ENCODE results near the gene ZFP1.
"Not testable (repeated sequence)": the region's sequence is repeated elsewhere in the genome, so short reads cannot be mapped to it uniquely, and the experiment has no call there.

Gene ZFP1

DNA sequence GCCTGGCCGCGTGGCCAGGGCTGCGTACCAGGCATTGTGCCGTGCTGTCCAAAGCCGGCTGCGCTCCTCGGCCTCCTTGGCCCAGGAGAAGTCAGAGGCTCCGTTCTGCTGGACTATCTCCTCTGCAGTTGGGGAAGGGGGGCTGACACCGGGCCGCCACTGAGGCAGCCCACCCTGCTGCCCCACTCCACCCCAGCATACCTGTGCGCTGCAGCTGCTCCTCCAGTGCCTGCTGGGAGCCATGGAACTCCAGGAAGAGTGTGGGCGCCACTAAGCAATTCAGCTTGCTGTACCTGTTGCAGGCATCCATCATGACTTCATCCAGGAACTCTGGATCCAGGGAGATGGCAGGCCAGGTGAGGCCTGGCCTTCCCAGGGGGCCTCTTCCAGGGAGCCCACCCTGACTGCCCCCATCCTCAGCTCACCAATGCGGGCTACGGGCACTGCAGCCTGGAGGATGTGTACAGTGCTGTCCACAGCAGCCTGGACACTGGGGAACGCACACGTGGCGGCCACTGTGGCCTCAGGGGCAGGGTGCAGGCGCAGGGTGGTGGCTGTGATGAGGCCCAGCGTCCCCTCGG lies 34.7 kb upstream of the ZFP1 start:
- DNase-seq: no peak

- DNase-seq: no peak
Observed at GRCh38 chr16:75114179-75114945, 34.0 kb upstream of the ZFP1 start.

DNA sequence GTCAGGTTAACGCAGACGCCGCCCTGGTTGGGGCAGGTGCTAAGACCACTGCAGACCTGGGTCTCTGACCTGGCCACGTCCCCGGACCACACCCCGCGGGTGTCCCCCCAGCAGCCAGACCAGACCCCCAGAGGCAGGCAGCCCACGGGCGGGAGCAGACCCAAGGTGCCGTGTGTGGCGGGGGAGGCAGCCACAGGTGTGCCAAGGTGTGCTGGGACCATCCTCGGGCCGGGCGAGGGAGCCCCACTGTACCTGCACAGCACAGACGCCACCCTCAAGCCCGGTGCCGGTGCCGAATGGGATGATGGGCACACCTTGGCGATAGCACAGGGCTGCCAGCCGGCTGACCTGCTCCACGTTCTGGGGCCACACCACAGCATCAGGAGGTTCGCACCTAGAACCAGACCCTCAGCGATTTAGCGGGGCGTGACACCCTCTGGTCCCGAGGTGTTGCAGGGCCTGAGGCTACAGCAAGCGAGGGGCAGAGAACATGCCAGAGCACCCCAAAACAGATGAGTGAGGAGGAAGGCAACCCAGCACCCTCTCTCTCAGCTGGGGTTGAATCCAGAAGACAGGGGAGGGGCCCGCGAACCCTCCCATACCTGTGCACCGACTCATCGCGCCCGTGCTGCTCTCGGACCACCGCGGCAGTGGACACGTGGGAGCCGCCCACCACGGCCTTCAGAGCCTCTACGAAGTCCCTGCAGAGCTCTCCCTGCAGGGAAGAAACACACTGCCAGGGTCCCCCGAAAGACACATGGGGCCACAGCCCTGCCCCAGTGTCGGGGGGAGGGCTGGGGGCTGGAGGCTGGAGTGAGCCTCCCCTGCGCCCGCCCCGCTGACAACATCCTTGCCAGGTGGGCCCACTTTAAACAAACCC lies 33.1 kb upstream of the ZFP1 start:
- DNase-seq: no peak

- peak; percentile 95 for DNase-seq
Observed at GRCh38 chr16:75116081-75116910, 32.0 kb upstream of the ZFP1 start, which contains the start of gene LDHD. TSS of gene LDHD (minus strand) at chr16:75116780. CDS start at chr16:75116720, 60 bp downstream.

- DNase-seq: no peak
Observed at GRCh38 chr16:75116911-75117245, 31.4 kb upstream of the ZFP1 start.

DNA sequence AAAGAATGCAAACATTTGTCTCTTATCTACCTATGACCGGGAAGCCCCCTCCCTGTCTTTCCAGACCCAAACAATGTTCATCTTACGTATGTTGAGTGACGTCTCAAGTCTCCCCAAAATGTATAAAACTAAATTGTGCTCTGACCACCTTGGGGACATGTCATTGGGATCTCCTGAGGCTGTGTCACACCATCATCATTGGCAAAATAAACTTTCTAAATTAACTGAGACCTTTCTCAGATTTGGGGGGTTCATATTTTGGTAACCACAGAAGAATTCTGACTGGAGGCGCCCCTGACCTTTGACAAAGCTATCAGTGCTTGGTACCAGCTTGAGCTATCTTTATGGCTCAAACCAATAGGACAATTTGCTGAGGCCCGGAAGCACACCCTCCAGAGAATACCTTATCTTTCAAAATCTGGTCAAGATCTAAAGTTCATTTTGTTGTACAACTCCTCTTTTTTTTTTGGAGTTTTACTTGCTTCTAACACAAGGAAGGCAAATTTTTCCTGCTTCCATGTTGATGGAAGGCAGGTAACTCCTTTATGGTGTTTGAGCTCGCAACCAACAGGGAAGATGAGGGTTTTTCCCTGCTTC lies 29.3 kb upstream of the ZFP1 start:
- DNase-seq: no peak

DNA sequence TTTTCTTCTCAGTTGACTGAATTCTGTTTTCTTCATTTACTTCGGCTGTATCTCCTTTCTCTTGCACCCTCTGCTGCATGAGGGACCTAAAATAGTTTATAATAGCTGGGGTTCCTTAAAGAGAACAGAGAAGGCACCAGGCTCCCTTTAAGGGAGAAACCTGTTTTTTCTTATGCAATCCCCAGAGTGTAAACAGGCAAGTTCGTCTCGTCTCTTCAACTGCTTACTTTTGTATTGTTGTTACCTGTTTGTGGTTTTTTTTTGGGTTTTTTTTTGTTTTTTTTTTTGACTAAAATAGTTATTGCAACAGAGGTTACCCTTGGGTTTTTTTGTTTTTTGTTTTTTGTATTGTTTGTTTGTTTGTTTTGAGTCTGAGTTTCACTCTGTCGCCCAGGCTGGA lies 28.1 kb upstream of the ZFP1 start:
- DNase-seq: no peak

DNA sequence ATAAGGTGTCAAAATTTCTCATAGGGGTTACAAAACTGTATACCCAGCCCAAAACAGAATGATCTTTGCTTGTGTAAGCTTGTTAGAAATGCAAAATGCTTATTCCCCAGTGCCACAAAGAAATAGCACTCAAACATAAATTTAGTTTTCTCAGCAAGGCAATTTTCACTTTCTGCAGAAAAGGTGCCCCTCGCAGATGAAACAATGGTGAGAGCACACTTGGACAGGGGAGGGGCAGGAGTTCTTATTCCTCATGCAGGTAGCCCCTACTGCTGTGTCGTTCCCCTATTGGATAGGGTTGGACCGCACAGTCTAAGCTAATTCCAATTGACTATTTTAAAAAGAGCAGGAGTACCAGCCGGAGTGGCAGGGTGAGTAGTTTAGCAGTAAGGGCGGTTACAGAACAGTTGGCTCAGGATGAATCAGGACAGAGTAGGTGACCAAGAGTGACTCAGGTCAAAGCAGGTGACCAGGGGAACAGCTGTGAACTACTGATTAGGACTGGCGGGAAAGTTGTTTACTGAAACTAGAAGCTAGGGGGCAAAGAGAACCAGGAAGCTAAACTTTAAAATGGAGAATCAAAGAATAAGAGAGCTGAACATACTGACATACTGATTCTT lies 26.3 kb upstream of the ZFP1 start:
- no peak for DNase-seq

GRCh38 chr16:75122609-75123008 lies 25.7 kb upstream of the ZFP1 start:
- no peak for DNase-seq

DNA sequence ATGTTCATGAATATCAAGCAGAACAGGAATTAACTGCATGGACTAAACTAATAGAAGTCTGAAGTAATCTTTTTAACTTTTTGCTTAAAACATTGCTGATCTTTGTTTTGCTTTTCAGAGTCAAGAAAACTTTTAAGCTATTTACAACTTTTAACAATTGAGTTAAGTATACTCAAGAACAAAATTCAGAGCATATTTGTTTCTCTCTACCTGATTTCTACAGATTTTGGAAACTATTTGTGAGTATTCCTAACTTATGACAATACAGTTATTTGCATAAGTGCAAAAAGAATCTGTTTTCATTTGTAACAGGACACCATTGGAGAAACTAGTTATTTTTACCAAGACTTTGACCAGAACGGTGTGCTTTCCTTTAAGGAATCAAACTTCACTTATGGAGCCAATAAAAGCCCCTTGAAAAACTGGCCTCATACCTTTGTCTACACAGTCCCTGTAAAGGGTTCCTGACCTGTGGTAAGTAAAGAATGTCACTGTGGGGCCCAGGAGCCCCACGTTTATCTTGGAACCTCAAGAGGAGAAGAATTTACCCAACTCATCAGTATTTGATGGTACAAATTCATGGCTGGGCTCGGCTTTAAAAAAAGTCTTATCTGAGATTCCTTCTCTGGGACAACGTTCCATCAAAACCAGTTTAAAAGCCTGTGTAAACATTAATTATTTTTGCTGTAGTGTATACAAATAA lies 20.5 kb upstream of the ZFP1 start:
- DNase-seq: no peak

DNA sequence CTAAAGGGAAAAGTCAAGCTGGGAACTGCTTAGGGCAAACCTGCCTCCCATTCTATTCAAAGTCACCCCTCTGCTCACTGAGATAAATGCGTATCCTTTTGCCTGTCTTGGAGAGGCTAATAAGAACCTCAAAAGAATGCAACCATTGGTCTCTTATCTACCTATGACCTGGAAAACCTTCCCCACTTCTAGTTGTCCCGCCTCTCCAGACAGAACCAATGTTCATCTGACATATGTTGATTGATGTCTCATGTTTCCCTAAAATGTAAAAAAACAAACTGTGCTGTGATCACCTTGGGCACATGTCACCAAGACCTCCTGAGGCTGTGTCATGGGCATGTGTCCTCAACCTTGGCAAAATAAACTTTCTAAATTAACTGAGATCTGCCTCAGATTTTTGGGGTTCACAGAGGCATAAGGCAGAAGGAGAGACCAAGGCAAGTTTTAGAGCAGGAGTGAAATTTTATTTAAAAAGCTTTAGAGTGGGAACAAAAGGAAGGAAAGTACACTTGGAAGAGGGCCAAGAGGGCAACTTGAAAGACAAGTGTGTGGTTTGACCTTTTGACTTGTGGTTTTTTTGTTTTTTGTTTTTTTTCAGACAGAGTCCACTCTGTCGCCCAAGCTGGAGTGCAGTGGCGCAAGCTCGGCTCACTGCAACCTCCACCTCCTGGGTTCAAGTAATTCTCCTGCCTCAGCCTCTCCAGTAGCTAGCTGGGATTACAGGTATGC lies 18.7 kb upstream of the ZFP1 start:
- not testable (repeated sequence) for DNase-seq

- DNase-seq: no peak
Observed at GRCh38 chr16:75130150-75130771, 18.1 kb upstream of the ZFP1 start.

DNA sequence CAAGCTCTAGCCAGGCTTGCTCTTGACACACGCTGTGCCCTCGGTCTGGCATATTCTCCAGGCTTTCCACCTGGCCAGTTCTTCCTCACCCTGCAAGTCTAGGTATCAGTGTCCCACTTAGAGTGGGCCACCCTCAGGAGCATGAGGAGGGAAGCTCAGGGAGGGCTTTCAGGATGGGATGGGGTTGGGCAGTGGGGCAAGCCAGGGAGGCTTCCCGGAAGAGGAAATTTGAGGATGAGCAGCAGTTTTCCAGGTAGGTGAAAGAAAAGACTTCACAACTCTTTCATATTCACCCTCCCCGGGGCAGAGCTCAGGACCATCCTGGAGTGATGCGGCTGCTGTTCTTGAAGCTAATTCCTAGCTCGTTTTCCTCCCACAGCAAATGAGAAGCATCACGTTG lies 17.2 kb upstream of the ZFP1 start:
- DNase-seq: no peak

GRCh38 chr16:75138233-75138632 lies 10.1 kb upstream of the ZFP1 start:
- no peak for DNase-seq

DNA sequence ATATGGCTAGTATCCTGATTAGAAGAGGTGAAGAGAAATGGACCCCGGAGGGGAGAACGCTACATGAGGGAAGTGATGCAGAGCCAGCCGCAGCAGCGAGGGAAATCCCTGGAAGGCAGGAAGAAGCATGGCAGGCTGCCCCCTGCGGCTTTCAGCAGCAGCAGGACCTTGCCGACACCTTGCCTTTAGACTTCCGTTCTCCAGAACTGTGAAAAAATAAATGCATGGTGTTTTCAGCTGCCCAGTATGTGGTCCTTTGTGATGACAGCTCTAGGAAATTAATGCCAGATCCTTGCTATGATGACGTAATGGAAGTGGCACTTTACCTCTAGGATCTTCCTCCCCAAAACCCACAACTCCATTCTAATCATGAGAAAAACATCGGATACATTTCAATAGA lies 9.7 kb upstream of the ZFP1 start:
- DNase-seq: no peak

DNA sequence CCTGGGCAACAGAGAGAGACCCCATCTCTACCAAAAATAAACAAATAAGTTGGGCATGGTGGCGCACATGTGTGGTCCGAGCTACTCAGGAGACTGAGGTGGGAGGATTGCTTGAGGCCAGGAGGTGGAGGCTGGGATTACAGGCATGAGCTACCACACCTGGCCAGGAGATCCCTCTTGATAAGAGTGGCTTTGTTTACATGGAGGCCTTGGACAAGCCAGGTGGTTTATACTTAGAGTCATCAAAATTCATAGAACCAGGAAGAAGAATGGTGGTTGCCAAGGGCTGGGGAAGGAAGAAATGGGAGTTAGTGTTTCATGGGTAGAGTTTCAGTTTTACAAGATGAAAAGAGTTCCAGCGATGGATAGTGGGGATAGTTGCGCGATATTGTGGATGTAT lies 8.8 kb upstream of the ZFP1 start:
- DNase-seq: no peak

DNA sequence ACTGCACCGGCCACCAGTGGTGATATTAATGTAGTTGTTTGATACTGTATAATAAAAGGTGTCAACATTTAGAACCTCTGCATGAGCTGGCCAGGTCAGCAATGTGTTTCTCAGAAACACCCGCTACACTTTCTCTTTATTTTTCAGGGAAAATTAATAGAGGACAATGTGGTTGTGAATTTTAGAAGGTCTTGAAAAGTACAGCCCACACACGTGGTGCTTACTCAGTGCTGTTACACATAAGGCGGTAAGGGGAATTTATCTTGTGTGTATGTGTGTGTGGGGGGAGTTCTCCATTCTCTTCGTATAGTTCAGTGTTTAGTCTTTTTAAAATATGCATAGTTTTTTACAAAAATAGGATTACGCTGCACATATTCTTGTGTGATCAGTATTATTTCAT lies 4.4 kb upstream of the ZFP1 start:
- no peak for DNase-seq

DNA sequence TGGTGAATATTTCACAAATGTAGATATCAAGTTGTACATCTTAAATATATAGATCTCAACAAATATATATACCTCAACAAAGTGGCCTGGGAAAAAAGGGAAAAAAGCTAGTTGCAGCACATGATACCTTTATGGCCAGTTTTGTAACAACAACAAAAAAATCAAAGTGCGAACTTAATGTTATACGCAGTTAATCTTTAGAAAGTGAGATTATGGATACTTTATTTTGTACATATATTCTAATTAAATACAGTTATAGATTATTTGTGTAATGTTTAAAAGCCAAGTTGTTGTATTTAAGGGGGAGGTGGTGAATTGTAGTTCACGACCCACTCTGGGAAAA lies 385 bp upstream of the ZFP1 start:
- no peak for DNase-seq

GRCh38 chr16:75151798-75152197 lies 3.5 kb downstream of the ZFP1 start:
- DNase-seq: no peak

DNA sequence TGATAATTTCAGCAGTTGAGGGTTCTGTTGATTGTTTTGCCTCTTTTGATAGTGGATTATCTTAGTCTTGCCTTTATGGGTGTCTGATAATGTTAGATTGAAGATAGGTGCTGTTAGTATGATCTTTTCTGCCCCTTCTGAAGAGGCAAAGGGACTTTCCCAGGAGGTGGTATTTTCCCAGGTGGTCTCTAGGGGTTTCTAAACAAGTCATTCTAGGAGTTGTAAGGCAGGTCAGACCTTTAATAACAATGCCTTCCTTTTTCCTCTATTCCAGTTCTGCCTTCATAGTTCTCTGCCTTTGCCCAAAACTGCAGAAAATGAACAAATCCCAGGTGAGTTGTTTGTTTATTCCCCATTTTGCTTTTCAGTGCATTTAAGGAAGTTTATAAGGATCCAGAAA lies 4.3 kb downstream of the ZFP1 start:
- no peak for DNase-seq

All from 8988T (cell line).